Superior temporal gyrus (tissue), 1 donor: ENCODE data around the gene ZNF581.
A peak's percentile ranks its signal among the peaks of the same experiment; 100 is the strongest.

ENCODE experiments used
- DNase-seq: peaks from one replicate; pipeline ENCODE4 v3.0.0-alpha.2; 2016; ENCODE audit errors: extremely low spot score

The ZNF581 gene

GRCh38 chr19:55666343-55667005, 23.0 kb downstream of the ZNF581 start:
- no peak for DNase-seq

- no peak for DNase-seq
Measured at GRCh38 chr19:55667006-55667381, 23.5 kb downstream of the ZNF581 start.

GRCh38 chr19:55667511-55667910, 24.1 kb downstream of the ZNF581 start:
- DNase-seq = no peak

- DNase-seq = no peak
Measured at GRCh38 chr19:55667958-55668357, 24.5 kb downstream of the ZNF581 start.

GRCh38 chr19:55668603-55669348, 25.3 kb downstream of the ZNF581 start:
- no peak for DNase-seq

- no peak for DNase-seq
Measured at GRCh38 chr19:55669418-55670279, 26.2 kb downstream of the ZNF581 start.

- no peak for DNase-seq
Measured at GRCh38 chr19:55670280-55671053, 27.0 kb downstream of the ZNF581 start.

- no peak for DNase-seq
Measured at GRCh38 chr19:55671054-55671378, 27.6 kb downstream of the ZNF581 start.

- DNase-seq = no peak
Measured at GRCh38 chr19:55672418-55672817, 29.0 kb downstream of the ZNF581 start.

GRCh38 chr19:55673465-55673864, 30.0 kb downstream of the ZNF581 start:
- DNase-seq = no peak

- no peak for DNase-seq
Measured at GRCh38 chr19:55673889-55674288, 30.4 kb downstream of the ZNF581 start.

GRCh38 chr19:55674459-55674840, 31.0 kb downstream of the ZNF581 start:
- no peak for DNase-seq

- DNase-seq = peak; percentile 95
Measured at GRCh38 chr19:55674841-55675660, 31.6 kb downstream of the ZNF581 start, which contains the start of gene EPN1. TSS of gene EPN1 (plus strand) at chr19:55675226. CDS start at chr19:55678628, 3,402 bp downstream.

GRCh38 chr19:55675661-55676354, 32.4 kb downstream of the ZNF581 start:
- DNase-seq = no peak

- no peak for DNase-seq
Measured at GRCh38 chr19:55676383-55676782, 32.9 kb downstream of the ZNF581 start.

- no peak for DNase-seq
Measured at GRCh38 chr19:55676889-55677505, 33.5 kb downstream of the ZNF581 start.

GRCh38 chr19:55677572-55678028, 34.2 kb downstream of the ZNF581 start:
- no peak for DNase-seq

GRCh38 chr19:55678121-55678671, 34.7 kb downstream of the ZNF581 start:
- DNase-seq = no peak
